Stimulated activated CD8-positive, alpha-beta memory T cell treated with anti-CD3 and anti-CD28 coated beads, Interleukin-2, amount 100 ng/mL, for 48 hours (primary cell): ENCODE measurements around the gene ATP6V0E1.

Source experiments
- DNase-seq, 2 donors: peaks; one replicate each; pipeline ENCODE4 v3.0.0-alpha.2; 2020; ENCODE audit warnings: low read depth in 2 of 2

ATP6V0E1 gene

GRCh38 chr5:172983542-172984243 lies at the start of gene ATP6V0E1:
TSS of gene ATP6V0E1 (plus strand) at chr5:172983771. CDS start at chr5:172983861, 90 bp downstream.
- DNase-seq = peak; percentile 95 to 96

DNA sequence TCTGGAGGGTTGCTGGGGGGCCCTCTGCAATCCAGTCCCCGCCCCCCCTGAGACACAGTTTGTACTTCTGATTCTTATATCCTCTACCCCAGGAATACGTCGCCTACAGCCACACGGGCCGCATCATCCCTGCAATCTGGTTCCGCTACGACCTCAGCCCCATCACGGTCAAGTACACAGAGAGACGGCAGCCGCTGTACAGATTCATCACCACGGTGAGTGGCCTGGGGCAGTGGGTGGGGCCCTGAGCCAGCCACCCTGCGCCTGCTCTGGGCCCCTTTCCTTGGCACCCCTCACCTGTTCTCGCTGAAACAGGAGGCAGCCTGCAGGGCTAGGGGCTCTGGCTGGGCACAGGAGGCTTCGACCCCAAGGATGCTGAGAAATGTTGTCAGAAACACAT lies 48.5 kb upstream of the ATP6V0E1 start:
- no peak for DNase-seq

- DNase-seq = no peak
Measured at GRCh38 chr5:172936401-172936800, 47.2 kb upstream of the ATP6V0E1 start.

GRCh38 chr5:172939071-172939470 lies 44.5 kb upstream of the ATP6V0E1 start:
- DNase-seq = no peak

GRCh38 chr5:172939611-172940267 lies 43.8 kb upstream of the ATP6V0E1 start:
- no peak for DNase-seq

GRCh38 chr5:172940268-172941066 lies 43.1 kb upstream of the ATP6V0E1 start:
- DNase-seq = no peak

- DNase-seq = no peak
Measured at GRCh38 chr5:172941067-172941516, 42.5 kb upstream of the ATP6V0E1 start.

- no peak for DNase-seq
Measured at GRCh38 chr5:172942556-172942955, 41.0 kb upstream of the ATP6V0E1 start.

DNA sequence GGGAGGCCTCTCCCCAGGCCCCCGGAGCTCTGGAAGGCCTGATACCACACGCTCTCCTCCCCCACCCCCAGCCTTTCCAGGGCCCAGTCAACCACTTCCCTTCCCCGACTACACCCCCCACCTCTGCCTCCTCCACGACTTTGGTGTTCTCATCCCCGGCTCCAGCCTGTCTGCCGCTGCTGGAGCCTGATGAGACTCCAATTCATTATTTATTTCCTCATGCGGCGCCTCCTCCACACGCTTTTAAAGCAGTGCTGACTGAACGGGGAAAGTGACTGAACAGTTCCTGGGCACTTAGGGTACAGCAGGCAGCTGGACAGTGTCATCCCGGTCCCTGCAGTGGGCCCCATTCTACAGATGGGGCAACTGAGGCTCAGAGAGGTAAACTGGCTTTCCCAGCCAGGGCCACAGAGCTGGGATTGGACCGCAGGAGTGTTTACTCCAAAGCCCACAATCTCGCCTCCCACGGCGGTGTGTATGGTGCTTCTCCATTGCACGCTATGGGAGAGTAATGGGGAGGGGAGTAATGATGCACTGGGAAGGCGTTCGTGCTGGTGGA lies 40.2 kb upstream of the ATP6V0E1 start:
- no peak for DNase-seq

DNA sequence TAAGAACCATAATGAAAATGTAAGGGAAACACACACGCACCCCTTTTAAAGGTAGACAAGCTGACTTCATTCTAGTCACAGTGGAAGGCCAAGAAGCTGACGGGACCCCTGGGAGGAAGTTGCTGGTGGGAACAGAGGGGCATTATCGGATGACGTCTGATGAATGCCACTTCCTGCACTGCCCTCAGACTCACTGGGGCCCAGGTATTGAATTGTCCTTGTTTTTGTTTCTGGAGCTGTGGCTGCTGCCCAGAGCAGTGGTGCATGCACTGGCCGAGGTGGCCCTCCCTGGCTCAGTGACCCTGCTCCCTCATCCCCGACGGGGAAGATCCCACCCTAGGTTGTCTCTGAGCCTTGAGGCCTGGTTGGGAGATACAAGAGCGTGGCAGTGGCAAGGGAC lies 39.7 kb upstream of the ATP6V0E1 start:
- DNase-seq = no peak

DNA sequence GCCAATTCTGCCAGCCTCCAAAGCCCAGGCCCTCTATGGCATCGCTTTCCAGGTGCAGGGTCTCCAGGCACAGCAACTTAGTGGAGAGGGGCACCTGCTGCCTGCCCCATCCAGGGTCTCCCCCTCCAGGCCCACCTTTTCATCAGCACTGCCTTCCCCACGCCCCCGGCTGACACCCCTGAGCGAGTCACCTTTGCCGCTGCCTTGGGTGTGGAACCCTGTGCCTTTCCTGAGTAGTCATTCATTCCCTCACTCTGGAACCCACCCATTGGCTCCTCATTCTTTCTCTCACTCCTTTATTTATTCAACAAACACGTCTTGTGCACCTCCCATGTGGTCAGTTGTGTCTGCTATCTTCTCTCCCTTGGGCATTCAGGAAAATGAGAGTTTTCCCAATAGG lies 38.8 kb upstream of the ATP6V0E1 start:
- no peak for DNase-seq

GRCh38 chr5:172945151-172945550 lies 38.4 kb upstream of the ATP6V0E1 start:
- DNase-seq = no peak

- DNase-seq = no peak
Measured at GRCh38 chr5:172946146-172946545, 37.4 kb upstream of the ATP6V0E1 start.

DNA sequence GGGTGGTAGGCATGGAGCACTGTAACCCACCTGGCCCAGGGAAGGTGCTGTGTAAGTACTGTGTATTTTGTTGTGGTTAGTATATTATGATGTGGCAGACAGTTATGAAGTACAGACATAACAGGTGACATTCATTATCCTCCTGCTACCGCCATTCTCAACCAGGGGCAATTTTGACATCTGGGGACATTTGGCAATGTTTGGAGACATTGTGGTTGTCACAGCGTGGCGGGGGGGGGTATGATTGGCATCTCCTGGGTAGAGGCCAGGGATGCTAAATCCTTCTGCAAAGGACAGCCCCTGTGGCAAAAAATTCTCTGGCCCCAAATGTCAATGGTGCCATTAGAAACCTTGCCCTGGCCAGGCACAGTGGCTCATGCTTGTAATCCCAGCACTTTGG lies 34.1 kb upstream of the ATP6V0E1 start:
- DNase-seq = no peak

DNA sequence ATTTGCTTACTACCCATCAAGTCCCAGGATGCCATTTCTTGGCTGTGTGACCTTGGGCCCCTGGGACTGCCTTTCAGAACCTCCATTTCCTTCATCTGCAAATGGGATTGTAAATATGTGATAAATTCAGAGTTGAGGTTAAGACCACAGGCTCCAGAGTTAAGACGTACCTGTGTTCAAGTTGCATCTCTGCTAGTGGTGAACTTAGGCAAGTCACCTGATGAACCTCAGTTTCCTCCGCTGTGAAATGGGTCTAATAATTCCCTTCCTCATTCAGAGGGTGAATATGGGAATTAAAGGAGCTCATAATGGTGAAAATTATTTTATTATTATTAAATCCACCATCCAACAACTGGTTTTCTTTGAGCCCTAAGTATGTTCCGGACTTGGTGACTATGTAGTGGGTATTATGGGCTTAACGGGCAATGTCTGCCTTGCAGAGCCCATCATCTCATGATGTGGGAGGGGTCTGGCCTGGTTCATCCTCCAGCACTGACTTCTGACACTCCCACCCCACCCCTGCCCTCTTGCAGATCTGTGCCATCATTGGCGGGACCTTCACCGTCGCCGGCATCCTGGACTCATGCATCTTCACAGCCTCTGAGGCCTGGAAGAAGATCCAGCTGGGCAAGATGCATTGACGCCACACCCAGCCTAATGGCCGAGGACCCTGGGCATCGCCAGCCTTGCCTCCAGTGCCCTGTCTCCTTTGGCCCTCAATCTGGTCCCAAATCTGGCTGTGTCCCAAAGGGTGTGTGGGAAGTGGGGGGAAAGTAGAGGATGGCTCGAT lies 33.2 kb upstream of the ATP6V0E1 start:
- DNase-seq = no peak

DNA sequence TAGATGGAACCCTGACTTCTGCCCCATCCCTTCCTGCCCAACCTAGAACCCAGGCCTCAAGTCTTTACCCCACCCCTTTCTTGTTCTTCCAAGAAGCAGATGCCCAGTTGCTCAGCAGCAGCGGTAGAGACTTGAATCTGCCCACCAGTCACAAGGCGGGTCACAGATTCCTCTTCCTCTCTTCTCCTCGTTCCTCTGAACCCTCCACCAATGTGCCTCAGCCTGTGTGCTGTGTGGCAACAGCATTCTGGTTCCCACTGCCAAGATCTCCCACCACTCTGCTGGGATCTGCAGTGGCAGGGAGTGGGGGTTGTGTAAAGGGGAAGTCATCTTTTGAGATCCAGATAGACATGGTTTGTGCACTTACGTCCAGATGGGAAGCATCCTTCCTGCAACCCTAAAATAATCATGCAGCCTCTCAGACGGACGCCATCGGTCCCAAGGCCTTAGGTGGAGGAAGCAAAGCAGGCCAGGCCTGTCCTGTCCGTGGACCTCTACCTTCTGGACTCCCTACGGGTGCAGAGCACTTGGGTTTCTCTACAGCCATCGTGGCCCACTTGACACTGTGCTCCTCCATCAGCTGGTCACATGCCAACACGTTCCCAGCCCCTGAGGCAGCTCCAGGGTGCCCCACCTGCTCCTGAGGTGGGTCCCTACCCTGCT lies 32.1 kb upstream of the ATP6V0E1 start:
- no peak for DNase-seq

DNA sequence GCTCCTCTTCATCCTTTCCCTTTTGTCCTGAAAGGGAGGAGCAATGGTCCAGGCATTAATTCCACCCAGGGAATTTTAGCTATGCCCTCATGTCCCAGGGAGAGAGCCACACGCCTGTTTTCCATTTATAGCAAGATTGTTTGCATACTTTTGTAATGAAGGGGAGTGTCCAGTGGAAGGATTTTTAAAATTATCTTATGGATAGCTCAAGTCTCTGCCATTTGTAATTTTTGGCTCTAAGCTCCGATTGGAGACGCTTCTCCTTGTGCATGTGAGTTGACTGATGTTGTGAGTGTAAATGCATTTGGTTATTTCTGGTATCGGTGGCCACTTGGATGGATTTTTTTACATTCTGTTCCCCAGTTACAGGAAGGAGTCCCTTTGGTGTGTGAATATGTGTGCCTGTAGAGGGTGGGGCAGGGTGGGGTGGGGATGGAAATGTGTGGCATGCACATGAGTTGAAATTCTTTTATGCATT lies 31.5 kb upstream of the ATP6V0E1 start:
- DNase-seq = no peak

DNA sequence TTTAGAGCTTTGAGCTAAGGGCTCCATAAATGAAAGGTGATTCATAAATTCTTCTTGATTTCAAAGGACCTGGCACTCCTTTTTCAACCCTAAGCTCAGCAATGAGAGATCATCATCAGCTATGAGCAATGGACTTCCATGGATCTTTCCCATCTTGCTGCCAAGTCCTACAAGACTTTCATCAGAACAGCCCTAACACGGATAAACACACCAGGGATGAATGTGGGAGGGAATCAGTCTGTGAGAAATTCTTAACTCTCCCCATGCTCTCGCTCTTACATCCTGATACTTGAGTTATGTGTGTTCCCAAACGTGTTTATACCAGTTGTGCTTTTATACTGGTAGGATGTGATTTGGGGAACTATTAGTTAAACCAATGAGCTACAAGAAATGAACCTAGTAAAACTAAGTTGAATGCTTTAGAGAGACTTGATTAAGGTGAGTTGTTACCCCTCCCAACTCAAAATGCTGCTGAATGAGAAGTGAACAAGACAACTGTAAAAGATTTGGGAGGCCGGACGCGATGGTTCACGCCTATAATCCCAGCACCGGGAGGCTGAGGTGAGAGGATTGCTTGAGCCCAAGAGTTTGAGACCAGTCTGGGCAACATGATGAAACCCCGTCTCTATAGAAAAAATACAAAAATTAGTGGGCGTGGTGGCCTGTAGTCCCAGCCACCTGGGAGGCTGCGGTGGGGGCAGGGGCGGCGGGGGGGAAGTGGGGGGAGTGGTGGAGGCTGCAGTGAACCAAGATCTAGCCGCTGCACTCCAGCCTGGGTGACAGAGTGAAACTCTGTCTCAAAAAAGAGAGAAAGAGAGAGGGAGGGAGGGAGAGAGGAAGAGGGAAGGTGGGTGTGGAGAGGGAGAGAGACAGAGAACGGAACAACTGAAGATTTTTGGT lies 29.5 kb upstream of the ATP6V0E1 start:
- no peak for DNase-seq

DNA sequence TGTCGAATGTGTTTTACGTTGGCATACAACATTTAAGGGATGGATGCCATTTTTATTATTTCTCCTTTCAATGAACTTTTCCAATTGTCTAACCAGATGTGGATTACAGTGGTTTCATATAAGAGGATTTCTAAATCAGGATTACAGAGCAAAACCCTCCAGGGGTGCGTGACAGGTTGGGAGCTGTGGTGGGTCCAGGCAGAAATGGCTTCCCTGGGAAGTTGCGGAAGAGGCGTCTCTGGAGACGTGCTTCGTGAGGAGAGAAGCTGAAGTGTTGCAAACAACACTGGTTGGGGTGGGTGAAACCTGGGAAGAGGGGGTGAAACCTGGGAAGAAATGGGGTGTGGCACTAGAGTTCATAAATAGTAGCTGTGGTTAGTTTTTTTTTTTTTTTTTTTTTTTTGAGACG lies 28.8 kb upstream of the ATP6V0E1 start:
- no peak for DNase-seq

GRCh38 chr5:172956228-172956627 lies 27.3 kb upstream of the ATP6V0E1 start:
- no peak for DNase-seq
